ENCODE data around the gene ARHGEF10L.
A peak's percentile ranks its signal among the peaks of the same experiment; 100 is the strongest.

ARHGEF10L gene

DNA sequence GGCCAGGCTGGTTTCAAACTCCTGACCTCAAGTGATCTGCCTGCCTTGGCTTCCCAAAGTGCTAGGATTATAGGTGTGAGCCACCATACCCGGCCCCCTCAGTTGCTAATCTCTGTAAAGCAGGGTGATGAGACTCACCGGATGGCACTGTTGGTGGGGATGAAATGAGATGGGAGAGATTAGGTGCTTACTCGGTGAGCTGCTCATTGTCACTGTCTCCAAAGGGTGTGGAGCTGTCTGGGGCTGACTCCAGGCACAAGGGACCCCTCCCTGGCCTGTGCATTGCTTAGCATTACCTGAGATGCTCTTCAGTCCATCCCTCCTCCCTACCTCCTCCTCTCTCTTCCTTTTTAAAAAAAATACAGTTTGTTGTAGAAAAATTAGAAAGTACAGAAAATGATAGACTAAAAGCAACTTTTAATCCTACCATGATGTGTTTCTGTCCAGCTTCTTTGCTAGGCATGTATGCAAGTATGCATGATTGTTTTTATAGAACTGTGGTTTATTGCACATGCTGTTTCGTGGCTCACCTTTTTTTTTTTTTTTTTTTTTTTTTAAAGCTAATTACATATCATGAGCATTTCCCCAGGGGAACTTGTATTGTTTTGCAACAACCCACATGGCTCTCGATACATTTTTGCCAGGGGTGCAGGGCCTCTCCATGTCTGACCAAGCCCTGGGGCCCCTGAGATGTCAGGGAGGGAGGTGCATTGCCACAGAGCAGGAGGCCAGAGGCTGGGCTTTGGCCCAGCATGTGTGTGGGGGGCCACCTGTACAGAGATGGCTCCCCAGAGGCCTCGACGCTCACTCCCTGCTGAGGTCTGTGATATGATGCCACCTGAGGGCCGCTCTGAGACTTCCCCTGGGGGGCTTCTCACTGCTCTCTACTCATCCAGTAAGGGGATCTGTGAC lies 55.4 kb downstream of the ARHGEF10L start:
- no peak for DNase-seq

DNA sequence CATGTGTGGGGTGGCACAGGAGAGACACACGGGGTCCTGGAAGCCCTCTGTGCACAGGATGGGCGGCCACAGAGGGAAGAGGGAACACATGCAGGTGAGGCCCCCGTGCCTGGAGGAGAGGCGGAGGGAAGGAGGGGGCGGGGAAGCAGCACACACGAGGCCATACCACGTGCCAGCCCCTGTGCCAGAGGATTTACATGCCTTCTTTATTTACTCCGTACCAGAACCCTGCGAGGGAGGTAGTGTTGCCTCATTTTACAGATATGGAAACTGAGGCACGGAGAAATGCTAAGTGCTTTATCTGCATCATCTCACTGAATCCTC lies 56.1 kb downstream of the ARHGEF10L start:
- no peak for DNase-seq

DNA sequence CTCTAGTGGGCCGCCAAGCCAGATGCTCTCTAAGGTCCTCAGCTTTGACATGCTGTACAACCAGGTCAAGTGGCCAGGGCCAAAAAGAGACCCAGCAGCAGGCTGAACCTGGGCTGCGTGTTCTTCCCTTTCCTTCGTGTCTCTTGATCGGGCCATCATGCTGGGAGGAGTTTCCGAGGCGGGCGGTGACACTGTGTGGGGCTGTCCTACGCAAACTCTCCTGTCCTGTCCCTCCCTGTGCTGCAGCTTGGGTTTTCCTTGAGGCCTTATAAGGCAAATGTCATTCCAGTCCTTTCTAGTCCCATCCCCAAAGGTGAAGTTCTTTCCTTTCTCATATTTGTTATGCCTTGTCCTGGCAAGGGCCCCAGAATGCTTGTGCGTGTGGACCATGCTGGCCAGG lies 56.7 kb downstream of the ARHGEF10L start:
- no peak for DNase-seq

DNA sequence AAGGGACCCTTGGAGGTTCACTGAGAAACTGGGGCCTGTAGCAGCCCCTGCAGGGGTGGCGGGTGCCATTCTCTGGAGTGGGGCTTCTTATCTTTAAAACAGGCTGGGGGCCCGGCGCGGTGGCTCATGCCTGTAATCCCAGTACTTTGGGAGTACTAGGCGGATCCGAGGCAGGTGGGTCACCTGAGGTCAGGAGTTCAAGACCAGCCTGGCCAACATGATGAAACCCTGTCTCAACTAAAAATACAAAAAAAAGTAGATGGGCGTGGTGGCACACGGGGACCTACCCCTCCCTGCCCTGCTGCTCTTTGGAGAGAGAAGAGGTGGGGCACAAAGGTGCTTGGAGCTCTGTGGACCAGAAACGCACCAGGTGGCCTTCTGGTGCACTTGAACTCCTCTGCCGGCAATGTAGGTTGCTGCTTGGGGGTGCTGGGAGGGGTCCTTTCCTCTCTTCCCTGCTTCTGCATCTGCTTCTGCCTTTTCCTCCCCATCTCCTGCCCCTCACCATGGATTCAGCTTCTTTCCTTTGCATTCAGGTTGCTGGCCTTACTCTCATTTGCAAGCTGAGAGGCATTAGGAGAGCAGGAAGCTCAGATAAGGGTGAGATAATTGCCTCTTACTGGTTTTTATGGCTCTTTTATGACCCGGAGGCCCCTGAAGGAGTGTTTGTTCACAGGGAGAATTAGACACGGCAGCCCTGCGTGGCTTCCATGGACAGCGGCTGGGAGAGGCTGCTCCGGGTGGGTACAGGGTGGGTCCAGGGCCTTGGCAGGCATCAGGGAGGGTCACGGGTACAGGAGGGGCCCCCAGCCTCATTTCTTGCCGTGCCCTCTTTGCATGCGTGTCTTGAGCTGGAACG lies 57.4 kb downstream of the ARHGEF10L start:
- DNase-seq, result no peak

DNA sequence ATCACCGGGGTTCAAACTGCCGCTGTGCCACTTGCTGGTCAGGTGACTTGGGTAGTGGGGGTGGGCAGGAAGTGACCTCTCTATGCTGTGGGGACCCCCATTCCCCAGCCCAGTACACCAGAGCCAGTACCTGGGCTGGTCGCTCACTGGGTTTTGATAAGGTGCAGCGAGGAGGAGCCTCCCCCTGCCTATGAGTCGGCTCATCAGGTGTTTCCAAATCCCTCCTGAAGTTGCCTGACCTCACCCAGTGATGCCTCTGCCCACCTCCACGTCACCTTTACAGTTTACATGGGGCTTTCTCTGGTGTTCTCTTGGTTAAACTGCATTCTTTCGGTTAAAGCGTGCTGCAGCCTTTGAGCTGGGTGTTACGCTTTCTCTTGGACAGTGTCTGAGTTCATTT lies 58.2 kb downstream of the ARHGEF10L start:
- no peak for DNase-seq

DNA sequence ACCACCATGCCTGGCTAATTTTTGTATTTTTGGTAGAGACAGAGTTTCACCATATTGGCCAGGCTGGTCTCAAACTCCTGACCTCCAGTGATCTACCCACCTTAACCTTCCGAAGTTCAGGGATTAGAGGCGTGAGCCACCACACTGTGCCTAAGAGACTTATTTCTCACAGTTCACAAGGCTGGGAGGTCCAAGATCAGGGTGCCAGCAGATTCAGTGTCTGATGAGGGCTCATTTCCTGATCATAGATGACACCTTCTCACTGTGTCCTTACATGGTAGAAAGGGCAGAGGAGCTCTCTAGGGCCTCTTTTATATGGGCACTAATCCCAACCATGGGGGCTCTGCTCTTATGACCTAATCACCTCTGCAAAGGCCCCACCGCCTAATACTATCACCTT lies 58.8 kb downstream of the ARHGEF10L start:
- DNase-seq, result no peak

DNA sequence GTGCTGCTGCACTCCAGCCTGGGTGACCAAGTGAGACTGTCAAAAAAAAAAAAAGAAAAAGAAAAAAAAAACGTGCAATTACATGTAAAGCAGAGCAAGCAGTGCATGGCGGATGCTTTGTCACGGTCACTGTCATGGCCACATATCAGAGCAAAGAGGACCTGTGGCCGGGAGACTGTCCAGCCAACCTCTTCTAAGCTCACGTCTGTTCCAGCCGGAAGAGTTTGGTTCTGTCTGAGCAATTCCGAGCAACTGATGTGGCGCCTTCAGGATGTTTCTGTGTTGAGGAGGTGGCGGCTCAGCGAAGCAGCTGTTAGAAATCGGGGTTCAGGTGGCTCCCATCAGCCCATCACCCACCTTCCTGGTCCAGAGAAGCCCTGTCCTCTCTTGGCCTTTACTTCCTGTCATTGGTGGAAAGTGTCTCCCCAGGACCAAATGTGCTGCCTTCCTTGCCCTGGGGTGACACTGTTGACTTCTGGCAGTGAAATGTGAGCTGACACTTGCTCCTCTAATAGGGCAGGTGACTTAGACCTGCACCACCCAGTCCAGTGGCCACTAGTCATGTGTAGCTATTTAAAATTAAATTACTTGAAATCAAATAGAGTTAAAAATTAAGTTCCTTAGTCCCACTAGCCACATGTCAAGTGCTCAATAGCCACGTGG lies 59.9 kb downstream of the ARHGEF10L start:
- DNase-seq, result no peak

DNA sequence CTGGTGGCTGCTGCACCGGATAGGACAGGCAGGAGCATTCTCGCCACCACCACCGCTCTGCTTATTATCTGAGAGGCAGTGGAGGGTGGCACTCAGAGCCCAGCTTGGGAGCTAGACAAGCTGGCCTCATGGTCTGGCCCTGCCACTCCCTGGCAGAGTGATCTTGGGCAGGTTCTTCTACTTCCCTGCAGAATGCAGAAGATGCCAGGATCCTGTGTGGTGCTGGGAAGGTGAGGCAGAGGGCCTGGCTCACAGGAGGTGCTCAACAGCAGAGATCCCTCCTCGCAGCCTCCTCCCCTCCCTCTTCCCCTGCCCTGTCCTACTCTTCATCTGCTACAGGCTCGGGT lies 60.4 kb downstream of the ARHGEF10L start:
- no peak for DNase-seq

DNA sequence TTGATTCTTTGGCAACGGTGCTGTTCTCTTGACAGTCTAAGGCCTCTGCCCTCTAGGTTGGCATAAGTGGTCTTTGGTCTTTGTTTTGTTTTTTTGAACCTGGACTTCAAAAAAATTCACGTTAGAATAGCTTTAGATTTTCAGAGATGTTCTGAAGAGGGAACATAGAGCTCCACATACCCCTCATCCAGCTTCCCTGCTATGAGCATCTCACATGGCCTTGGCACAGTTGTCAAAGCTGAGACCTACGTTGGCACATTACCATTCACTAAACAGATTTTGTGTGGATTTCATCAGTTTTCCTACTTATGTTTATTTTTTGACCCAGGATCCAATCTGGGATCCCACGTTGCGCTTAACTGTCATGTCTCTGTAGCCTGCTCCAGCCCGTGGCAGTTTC lies 60.8 kb downstream of the ARHGEF10L start:
- no peak for DNase-seq

DNA sequence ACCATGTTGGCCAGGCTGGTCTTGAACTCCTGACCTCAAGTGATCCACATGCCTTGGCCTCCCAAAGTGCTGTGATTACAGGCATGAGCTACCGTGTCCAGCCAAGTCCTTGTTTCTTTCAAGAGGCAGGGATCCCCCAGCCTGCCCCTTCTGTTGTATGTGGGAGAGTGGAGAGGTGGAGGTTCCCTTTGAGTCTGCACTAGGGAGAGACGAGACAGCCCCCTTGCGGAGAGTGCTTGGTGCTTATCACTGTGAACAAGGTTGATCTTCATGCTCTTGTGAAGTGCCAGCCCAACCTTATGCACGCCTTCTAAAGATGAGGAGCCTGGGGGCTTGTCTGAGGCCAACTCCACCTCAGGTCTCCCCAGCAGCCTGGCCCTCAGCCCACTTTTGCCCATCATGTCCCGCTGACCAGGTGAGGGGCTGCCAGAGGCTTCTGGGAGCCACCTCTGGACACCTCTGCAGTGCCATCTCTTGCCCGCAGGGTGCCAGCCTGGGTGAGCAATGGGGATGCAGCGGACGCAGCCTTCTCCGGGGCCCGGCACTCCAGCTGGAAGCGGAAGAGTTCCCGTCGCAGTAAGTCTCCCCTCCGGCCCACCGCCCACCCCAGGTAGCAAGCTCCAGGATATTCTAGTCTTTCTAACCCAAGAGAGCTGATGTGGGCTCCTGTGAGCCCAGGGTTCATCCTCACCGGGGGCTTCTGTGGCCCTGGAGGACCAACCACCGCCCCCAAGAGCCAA lies 62.3 kb downstream of the ARHGEF10L start:
- no peak for DNase-seq

DNA sequence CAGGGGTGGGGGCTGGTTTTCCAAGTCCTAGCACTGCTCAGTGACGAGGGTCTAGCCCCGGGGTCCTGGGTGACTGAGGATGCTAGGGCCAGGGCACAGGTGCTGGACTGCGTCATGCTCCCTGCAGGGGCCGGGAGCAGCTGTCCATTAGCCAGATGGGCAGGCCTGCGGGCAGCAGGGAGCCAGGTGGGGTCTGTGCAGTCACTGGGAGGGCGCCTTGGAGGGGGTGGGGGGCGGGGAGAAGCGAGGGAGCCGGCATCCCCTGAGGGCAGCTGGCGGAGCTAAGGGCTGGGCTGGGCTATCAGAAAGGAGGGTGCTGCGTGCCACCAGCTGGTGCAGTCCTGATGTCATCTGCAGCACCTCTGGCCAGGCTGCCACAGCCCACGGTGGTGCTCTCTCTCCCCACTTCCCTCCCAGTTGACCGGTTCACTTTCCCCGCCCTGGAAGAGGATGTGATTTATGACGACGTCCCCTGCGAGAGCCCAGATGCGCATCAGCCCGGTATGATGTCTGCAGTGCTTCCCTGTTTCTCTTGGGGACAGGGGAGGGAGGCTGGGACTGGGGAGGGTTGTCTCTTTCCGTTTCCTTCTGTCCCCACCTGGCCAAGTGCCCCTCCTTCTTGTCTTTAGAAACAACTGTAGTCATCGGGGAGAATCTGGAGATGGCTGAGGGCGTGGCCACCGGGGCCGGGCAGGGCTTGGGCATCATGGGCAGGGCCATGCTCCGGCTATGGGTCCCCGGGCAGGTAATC lies 63.8 kb downstream of the ARHGEF10L start:
- no peak for DNase-seq

DNA sequence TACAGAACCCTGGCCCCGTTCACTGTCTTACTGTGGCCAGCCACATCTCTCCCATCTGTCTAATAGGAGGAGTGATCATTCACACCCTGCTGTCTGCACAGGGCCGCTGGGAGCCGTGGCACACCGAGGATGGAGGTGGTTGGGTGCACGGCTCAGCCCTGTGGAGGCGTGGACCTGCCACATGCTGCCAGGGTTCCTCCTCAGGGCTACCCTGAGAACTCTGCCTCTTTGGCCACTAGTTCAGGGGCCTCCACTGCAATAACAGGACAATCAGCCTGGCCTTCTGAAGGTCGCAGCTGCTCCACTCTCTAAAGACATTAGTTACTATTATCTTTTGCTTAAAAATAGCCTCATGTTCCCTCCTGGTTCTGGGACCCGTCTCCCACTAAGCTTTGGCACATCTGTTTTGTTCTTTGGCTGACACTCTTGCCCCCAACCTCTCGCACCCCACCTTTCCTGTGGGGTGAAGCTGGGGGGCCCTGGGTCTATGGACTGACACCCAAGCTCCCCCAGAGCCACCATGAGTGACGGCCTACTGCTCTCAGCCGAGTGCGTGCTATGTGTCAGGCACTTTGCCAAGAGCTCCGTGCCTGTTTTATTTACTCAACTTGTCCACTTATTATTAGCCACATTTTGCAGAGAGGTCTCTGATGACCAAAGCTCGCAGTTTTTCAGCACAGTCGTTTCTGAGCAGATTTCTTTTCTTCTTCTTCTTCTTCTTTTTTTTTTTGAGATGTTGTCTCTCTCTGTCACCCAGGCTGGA lies 66.3 kb downstream of the ARHGEF10L start:
- no peak for DNase-seq

DNA sequence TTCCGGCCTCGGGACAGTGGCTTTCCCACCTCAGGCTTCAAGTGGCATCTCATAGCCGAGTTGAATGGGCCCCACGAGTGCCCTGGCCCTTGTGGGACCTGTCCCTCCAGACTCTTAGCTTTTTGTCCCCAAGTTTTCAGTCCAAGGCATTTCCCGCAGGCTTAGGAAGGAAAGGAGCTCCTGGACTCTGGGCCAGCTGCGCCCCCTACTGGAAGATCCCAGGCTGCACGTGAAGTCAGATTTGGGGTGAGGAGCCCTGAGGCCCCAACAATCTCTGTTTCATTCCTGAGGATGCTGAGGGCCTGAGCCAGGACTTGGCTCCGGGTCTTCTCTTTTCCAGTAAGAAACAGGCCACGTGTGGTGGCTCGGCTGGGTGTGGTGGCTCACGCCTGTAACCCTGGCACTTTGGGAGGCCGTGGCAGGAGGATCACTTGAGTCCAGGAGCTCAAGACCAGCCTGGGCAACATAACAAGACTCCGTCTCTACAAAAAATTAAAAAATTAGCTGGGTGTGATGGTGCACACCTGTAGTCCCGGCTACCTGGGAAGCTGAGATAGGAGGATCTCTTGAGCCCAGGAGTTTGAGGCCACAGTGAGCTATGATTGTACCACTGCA lies 67.4 kb downstream of the ARHGEF10L start:
- peak; percentile 55 for DNase-seq

DNA sequence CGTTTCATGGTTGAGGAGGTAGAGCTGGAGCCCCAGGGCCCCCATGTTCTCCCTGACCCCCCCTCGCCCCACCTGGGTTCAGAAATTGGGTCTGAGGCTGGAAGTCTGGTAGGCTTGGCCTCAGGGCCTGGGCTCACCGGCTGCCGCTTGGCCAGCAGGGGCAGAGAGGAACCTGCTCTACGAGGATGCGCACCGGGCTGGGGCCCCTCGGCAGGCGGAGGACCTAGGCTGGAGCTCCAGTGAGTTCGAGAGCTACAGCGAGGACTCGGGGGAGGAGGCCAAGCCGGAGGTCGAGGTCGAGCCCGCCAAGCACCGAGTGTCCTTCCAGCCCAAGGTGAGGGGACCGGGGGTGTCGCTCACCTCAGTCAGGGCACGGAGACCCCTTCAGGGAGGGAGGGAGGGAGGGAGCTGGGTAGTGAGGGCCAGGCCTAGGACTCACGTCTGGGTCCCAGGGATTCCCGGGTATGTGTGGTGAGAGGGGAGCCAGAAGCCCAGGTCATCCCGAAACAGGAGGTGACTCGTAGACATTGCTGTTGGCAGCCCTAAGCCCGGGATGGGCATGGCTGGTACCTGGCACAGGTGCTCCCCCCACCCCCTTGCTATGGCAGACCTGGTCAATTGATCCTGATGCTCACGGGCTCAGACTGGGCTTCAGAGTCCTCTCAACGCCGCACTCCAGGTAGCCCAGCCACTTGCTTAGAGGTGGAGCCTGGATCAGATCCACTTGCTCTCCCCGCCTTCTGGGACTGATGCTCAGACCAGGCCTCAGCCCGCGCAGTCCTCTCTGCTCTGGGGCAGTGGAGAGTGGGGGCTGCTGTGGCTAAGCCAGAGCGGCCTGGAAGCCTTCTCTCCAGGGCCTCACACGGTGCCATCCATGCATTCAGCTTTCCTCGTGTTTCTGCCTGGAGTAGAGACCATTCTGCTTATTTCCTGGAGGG lies 68.4 kb downstream of the ARHGEF10L start:
- no peak for DNase-seq

DNA sequence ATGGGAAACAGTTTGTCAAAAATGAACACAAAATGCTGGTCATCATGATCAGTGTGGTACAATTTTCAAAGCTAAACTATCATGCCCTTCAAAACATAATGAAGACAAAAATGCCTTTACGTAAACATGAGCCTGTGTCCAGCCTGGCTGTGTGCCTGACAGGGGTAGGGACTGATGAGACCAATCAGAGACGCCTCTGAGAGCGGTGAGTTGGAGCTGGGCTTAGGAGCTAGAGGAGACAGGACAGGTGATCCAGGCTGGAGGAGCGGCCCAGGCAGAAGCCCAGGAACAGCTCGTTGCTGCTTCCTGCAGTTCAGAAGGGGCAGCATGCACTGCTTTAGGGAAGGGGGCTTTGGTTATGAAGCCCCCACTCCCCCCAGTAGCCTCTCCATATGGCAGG lies 70.0 kb downstream of the ARHGEF10L start:
- DNase-seq, result no peak

DNA sequence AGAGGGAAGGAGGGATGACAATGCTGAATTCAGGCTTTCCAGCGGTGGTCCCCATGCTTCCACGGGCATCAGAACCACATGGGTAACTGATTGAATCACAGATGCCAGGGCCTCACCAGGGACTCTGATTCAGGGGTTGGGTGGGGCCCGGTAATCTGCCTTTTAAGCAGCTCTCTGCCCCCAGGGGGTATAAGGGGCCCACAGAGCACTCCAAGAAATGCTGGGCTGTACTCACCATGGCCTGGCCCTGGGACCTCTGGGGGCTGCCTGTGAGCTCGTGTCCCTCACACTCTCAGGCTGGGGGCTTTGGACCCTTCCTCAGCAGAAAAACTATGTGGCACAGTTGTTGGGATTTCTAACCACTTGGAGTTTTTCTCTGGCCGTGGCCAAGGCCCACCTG lies 70.6 kb downstream of the ARHGEF10L start:
- no peak for DNase-seq

DNA sequence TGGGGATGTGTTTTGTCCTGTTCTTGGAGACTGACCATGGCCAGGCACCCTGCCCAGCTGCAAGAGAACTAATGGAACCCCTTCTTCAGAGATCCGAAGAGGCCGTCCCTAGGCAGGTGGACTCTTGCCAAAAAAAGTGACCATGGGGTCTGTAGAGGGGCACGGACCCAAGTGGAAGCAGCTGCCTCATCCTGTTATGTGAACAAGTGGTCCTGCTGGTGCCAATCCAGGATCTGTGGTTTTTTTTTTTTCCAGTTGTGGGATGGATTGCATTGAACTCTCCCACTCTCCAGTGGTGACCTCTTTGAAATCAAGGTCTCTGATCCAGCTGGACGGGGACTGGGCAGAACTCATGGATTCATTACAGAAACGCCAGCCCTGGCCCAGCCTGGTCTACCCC lies 71.2 kb downstream of the ARHGEF10L start:
- no peak for DNase-seq

DNA sequence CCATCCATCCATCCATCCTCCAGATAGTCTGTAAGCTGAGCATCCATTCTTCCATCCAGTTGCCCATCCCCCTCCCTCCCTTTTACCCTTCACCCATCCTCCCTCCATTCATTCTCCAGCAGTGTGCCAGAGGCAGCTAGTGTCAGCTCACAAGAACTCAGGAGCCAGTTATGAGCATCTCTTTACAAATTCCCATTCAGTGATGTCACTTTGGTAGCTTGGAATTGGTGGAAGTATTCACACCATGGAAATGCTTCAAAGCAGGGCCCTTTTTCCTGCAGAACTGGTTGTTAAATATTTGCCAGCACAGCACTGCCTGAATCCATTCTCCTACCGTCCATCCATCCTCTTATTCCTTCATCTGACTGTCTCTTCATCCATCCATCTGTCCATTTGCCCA lies 72.5 kb downstream of the ARHGEF10L start:
- DNase-seq, result no peak

DNA sequence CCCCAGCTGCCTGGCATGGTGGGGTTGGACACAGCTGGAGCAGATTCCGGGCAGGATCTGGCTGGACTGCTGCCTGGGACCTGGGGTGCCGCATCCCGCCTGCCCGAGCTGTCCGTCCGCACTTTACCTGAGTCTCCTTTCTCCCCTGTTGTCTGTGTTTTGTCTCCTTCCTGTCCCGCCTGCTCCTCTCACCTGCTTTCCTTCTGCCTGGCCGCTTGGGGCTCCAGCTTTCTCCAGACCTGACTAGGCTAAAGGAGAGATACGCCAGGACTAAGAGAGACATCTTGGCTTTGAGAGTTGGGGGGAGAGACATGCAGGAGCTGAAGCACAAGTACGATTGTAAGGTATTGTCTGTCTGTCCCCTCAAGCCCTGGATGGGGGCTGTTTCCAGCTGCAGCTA lies 73.3 kb downstream of the ARHGEF10L start:
- no peak for DNase-seq

DNA sequence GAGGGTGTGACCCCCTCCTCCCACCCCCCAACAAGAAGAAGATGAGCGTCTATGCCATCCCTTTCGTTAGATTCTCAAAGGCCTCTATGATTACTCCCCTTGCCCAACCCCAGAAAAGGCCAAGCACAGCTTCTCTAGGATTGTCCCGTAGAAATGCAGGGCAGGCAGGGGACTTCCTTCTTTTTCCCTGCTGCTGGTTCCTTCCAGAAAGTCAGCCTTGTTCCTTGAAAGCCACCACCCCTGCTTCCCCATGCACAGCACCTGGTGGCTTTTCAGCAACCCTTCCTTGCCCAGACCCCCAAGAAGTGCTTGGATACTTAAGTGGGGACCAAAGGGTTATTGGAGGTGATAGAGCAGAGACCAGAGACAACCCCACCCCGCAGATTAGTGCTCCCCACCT lies 75.1 kb downstream of the ARHGEF10L start:
- DNase-seq, result no peak

Data from 8988T (cell line).